ENCODE data around the gene SDK1. TPM values are rescaled to one million over a fixed set of nuclear protein-coding genes. Genes with fewer than 3 reads are reported as not detected.

The SDK1 gene
- total and polyA plus RNA-seq, 2 experiments from 2014 or later = 2.1 to 10.0 TPM

DNA sequence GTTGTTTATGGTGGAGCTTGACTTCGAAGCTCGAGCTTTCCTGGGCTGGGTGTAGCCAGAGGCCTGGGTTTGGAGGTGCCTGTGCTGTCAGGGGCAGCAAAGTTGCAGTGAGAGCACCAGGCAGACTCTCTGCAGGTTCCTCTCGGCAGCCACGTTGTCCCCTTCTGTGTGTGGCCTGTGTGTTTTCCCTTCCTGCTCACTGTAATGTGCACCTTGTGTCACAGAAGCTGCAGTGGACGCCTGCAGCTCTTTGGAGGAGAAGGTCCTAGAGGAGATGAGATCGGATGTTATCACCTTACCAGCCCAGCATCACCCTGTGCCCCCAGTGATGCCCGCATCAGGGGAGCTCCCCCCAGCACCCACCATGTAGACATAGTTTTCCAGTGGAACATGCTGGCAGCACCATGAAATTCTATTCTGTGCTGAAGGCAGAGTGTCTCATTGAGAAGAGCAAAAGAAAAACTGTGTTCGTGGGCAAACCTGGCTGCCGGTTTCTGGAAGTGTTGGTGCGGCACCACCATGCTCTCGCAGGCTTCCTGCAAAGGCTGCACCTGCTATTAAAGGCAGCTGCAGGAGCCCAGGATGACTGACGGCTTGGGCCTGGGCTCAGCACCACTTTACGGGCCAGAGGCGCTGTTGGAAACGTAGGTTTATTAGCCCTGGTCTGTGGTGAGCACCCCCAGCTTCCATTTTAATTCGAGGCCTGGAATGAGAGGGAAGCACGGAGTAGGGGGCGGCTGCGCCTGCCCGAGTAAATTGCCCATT, 771.3 kb downstream of the SDK1 start:
- no peaks in the 10 kb centered on the region for H3K4me1 ChIP-seq (ENCODE audit: insufficient read depth)
- no peaks in the 10 kb centered on the region for H3K27me3 ChIP-seq (ENCODE audit: insufficient read depth)
- H3K27ac Mint-ChIP-seq = peak overlapping the region; percentile 36; the same call in 1 of the 2 replicates
- no peak overlapping the region for H2AFZ ChIP-seq
- TF ChIP-seq ZNF331 (CRISPR knock-in tag; IDR thresholded peaks at IDR 0.05; ENCODE audit: low read depth) = no peak
- TF ChIP-seq STAT1 (IDR thresholded peaks at IDR 0.05; ENCODE audit: unreplicated experiment) = no peak
- TF ChIP-seq, protein P1, sequence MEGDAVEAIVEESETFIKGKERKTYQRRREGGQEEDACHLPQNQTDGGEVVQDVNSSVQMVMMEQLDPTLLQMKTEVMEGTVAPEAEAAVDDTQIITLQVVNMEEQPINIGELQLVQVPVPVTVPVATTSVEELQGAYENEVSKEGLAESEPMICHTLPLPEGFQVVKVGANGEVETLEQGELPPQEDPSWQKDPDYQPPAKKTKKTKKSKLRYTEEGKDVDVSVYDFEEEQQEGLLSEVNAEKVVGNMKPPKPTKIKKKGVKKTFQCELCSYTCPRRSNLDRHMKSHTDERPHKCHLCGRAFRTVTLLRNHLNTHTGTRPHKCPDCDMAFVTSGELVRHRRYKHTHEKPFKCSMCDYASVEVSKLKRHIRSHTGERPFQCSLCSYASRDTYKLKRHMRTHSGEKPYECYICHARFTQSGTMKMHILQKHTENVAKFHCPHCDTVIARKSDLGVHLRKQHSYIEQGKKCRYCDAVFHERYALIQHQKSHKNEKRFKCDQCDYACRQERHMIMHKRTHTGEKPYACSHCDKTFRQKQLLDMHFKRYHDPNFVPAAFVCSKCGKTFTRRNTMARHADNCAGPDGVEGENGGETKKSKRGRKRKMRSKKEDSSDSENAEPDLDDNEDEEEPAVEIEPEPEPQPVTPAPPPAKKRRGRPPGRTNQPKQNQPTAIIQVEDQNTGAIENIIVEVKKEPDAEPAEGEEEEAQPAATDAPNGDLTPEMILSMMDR (conservative IDR thresholded peaks at IDR 0.05; ENCODE audit: low read depth in 2 of 2) = no peak
- no peak for TF ChIP-seq CREB1 (CRISPR knock-in tag; IDR thresholded peaks at IDR 0.05; ENCODE audit: low read depth)
- TF ChIP-seq ZNF114 (CRISPR knock-in tag; IDR thresholded peaks at IDR 0.05) = no peak
- no peak for TF ChIP-seq ZNF462 (CRISPR knock-in tag; IDR thresholded peaks at IDR 0.05)
- TF ChIP-seq NANOG (IDR thresholded peaks at IDR 0.05; ENCODE audit: borderline replicate concordance) = no peak
- TF ChIP-seq JUNB (IDR thresholded peaks at IDR 0.05; ENCODE audit: unreplicated experiment) = no peak
- TF ChIP-seq, protein P2, sequence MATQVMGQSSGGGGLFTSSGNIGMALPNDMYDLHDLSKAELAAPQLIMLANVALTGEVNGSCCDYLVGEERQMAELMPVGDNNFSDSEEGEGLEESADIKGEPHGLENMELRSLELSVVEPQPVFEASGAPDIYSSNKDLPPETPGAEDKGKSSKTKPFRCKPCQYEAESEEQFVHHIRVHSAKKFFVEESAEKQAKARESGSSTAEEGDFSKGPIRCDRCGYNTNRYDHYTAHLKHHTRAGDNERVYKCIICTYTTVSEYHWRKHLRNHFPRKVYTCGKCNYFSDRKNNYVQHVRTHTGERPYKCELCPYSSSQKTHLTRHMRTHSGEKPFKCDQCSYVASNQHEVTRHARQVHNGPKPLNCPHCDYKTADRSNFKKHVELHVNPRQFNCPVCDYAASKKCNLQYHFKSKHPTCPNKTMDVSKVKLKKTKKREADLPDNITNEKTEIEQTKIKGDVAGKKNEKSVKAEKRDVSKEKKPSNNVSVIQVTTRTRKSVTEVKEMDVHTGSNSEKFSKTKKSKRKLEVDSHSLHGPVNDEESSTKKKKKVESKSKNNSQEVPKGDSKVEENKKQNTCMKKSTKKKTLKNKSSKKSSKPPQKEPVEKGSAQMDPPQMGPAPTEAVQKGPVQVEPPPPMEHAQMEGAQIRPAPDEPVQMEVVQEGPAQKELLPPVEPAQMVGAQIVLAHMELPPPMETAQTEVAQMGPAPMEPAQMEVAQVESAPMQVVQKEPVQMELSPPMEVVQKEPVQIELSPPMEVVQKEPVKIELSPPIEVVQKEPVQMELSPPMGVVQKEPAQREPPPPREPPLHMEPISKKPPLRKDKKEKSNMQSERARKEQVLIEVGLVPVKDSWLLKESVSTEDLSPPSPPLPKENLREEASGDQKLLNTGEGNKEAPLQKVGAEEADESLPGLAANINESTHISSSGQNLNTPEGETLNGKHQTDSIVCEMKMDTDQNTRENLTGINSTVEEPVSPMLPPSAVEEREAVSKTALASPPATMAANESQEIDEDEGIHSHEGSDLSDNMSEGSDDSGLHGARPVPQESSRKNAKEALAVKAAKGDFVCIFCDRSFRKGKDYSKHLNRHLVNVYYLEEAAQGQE (IDR thresholded peaks at IDR 0.05; ENCODE audit: unreplicated experiment) = no peak
- no peaks in the 10 kb centered on the region for H3K79me2 ChIP-seq (replicated peaks; ENCODE audit: insufficient read depth)
- no peaks in the 10 kb centered on the region for H3K9me2 ChIP-seq (ENCODE audit: insufficient read depth)
- no peaks in the 10 kb centered on the region for H4K20me1 ChIP-seq (replicated peaks; ENCODE audit: insufficient read depth)
- ATAC-seq (no peak), DNase-seq (ENCODE audit: low spot score) (no peak)
- no peak overlapping the region for H3K4me3 Mint-ChIP-seq
- 0 out of 3 replicates have a peak, but pooled peaks cover 1% of the 10 kb centered on the region for H3K9me3 Mint-ChIP-seq
- H3F3A ChIP-seq (replicated peaks; ENCODE audit: low read depth) = no peaks in the 10 kb centered on the region
- H3K4me1 Mint-ChIP-seq = peaks cover 17% of the 10 kb centered on the region
- H3K27me3 Mint-ChIP-seq (ENCODE audit: insufficient read depth, low read depth, poor library complexity) = peaks cover 2% of the 10 kb centered on the region
- no peaks in the 10 kb centered on the region for H3K36me3 ChIP-seq (ENCODE audit: insufficient read depth)
- peaks cover 9% of the 10 kb centered on the region for H3K36me3 Mint-ChIP-seq (ENCODE audit: low read depth)
- no peak overlapping the region for H3K4me3 ChIP-seq
- H3K4me2 ChIP-seq = no peak overlapping the region
- no peak overlapping the region for H3K27ac ChIP-seq (ENCODE audit: low read depth)

Measured in GM23338 (cell line).